ENCODE results near the gene PRPF6. TPM values are rescaled to one million over a fixed set of nuclear protein-coding genes. Genes with fewer than 3 reads are reported as not detected.

Gene PRPF6
- polyA plus RNA-seq, 3 donors, result 29.1 to 47.7 (median 34.5) TPM

DNA sequence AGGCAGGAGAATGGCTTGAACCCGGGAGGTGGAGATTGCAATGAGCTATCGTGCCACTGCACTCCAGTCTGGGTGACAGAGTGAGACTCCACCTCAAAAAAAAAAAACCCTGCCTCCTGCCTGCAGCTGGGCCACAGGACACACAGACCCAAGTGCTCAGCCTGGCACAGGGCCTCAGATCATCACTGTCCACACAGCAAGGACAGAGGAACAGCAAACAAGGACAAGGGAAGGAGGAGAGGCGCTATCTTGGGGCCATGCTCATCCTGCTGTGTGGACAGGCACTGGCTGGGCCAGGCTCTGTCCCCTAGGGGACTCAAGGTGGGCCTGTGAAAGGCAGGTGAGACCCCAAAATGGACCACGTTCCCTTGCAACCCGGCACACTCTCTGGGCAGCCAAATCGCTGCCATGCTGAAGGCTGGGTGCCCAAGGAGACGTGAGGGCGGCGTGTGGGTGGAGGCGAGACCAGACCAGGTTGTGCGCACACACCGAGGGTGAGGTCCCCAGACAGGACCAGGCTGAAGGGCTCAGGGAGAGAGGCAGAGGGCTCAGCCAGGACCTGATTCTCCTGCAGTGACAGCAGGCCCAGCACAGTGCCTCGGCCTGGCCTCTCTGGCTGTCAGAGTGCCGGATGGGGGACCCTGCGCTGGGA, 33.8 kb upstream of the PRPF6 start:
- peaks cover 86% of the 10 kb centered on the region for H3K79me2 ChIP-seq (ENCODE audit: insufficient read depth, low read length)
- no peak overlapping the region for H3K4me3 ChIP-seq (replicated peaks in 1 of 3; ENCODE audit: low read depth in 2 of 3, low read length in 3 of 3)
- intact Hi-C loops (cut with micrococcal nuclease), result no loop called here
- H3K9me3 ChIP-seq (replicated peaks in 1 of 2; ENCODE audit: control insufficient read depth in 1 of 2, insufficient read depth in 1 of 2, low read length in 2 of 2), result no peaks in the 10 kb centered on the region
- peaks cover 39 to 43% of the 10 kb centered on the region in 2 donors for H3K4me1 ChIP-seq (ENCODE audit: control insufficient read depth in 1 of 2, insufficient read depth in 2 of 2, low read length in 2 of 2)
- H2AFZ ChIP-seq (ENCODE audit: insufficient read depth, low read depth, low read length, poor library complexity, severe bottlenecking), result no peak overlapping the region
- peaks cover 19 to 39% of the 10 kb centered on the region in 2 donors for H3K36me3 Mint-ChIP-seq
- TF ChIP-seq, protein P1, sequence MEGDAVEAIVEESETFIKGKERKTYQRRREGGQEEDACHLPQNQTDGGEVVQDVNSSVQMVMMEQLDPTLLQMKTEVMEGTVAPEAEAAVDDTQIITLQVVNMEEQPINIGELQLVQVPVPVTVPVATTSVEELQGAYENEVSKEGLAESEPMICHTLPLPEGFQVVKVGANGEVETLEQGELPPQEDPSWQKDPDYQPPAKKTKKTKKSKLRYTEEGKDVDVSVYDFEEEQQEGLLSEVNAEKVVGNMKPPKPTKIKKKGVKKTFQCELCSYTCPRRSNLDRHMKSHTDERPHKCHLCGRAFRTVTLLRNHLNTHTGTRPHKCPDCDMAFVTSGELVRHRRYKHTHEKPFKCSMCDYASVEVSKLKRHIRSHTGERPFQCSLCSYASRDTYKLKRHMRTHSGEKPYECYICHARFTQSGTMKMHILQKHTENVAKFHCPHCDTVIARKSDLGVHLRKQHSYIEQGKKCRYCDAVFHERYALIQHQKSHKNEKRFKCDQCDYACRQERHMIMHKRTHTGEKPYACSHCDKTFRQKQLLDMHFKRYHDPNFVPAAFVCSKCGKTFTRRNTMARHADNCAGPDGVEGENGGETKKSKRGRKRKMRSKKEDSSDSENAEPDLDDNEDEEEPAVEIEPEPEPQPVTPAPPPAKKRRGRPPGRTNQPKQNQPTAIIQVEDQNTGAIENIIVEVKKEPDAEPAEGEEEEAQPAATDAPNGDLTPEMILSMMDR (IDR thresholded peaks at IDR 0.05), result no peak
- peaks cover 38% of the 10 kb centered on the region for H3K4me1 Mint-ChIP-seq
- no peak overlapping the region for H3K9ac ChIP-seq (ENCODE audit: insufficient read depth, low read length, poor library complexity, severe bottlenecking)
- H3K9me3 Mint-ChIP-seq, result peaks cover 0 to 2% (median 0%) of the 10 kb centered on the region in 7 donors
- peaks cover 100% of the 10 kb centered on the region for H4K20me1 ChIP-seq (ENCODE audit: insufficient read depth, low read length)
- H3K4me3 Mint-ChIP-seq, result no peak overlapping the region
- peaks cover 0 to 2% (median 2%) of the 10 kb centered on the region in 3 donors for H3K27me3 Mint-ChIP-seq (ENCODE audit: low read depth in 3 of 3)
- peak overlapping the region; percentile 66 for H3K4me2 ChIP-seq (replicated peaks; ENCODE audit: extremely low read depth, low read length, poor library complexity, severe bottlenecking)
- H3K27ac ChIP-seq (ENCODE audit: low read depth in 1 of 2, low read length in 2 of 2), result no peak overlapping the region
- peak overlapping the region in 2 of 7 donors; percentile 23 to 30 for H3K27ac Mint-ChIP-seq
- 93% methylated on average over 13 of the region's 15 CpGs for WGBS (ENCODE audit: insufficient coverage)
- H3K36me3 ChIP-seq (replicated peaks in 1 of 2; ENCODE audit: control insufficient read depth in 1 of 2, insufficient read depth in 2 of 2, low read length in 2 of 2), result peaks cover 35 to 38% of the 10 kb centered on the region in 2 donors
- DNase-seq, result peak in 1 of 3 donors; percentile 5
- H3K27me3 ChIP-seq (ENCODE audit: control insufficient read depth in 2 of 2, insufficient read depth in 2 of 2, low read length in 2 of 2), result no peaks in the 10 kb centered on the region

DNA sequence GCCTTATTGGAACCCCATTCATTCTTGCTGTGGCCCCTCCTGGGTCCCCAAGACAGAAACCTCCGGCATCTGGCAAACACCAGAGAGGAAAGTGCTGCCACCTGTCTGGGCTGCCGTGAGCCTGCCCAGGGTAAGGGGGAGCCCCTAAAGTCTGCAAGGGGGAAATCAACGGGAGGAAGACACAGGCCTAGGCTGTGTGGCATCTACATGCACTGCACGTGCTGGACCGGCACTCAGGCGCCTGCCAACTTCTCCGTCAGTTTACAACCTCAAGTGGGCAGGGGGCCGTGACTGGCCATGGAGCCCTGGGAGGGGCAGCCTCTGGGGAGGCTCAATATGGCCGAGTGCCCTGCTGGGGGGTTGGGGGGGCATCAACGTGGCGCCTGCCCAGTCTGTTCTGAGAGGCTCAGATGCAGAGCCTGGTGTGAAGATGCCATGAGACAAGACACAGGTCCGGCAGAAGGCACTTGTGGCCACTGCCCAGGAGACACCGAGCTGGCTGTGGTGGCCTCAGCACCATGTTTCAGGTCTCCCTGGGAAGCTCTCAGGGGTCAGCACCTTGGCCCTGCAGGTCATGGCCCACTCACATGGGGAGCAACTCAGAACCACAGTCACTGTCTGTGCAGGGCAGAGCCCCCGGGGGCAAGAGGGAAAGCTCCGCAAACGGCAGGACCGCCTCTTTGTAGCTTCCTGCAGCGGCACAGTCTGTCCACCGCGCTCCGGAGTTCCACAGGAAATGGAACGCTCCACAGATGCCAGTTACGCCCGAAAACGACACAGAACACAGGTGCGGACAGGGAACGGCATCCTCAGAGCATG, 33.1 kb upstream of the PRPF6 start:
- H3K27ac ChIP-seq (ENCODE audit: low read depth in 1 of 2, low read length in 2 of 2), result peak overlapping the region in 1 of 2 donors; percentile 55
- no peaks in the 10 kb centered on the region for H3K9me3 Mint-ChIP-seq
- no peak overlapping the region for H3K9ac ChIP-seq (ENCODE audit: insufficient read depth, low read length, poor library complexity, severe bottlenecking)
- H3K36me3 ChIP-seq (replicated peaks in 1 of 2; ENCODE audit: control insufficient read depth in 1 of 2, insufficient read depth in 2 of 2, low read length in 2 of 2), result peaks cover 35 to 36% of the 10 kb centered on the region in 2 donors
- peak overlapping the region; percentile 66 for H3K4me2 ChIP-seq (replicated peaks; ENCODE audit: extremely low read depth, low read length, poor library complexity, severe bottlenecking)
- H3K27ac Mint-ChIP-seq, result peak overlapping the region in 4 of 7 donors; percentile 18 to 87 (median 58)
- H3K4me3 Mint-ChIP-seq, result peak overlapping the region; percentile 54 to 90
- H3K36me3 Mint-ChIP-seq, result peaks cover 19 to 36% of the 10 kb centered on the region in 2 donors
- peak overlapping the region in 1 of 3 experiments; percentile 49 for H3K4me3 ChIP-seq (replicated peaks in 1 of 3; ENCODE audit: low read depth in 2 of 3, low read length in 3 of 3)
- no peaks in the 10 kb centered on the region for H3K27me3 ChIP-seq (ENCODE audit: control insufficient read depth in 2 of 2, insufficient read depth in 2 of 2, low read length in 2 of 2)
- H2AFZ ChIP-seq (ENCODE audit: insufficient read depth, low read depth, low read length, poor library complexity, severe bottlenecking), result no peak overlapping the region
- H3K4me1 Mint-ChIP-seq, result peaks cover 33% of the 10 kb centered on the region
- H4K20me1 ChIP-seq (ENCODE audit: insufficient read depth, low read length), result peaks cover 100% of the 10 kb centered on the region
- H3K9me3 ChIP-seq (replicated peaks in 1 of 2; ENCODE audit: control insufficient read depth in 1 of 2, insufficient read depth in 1 of 2, low read length in 2 of 2), result no peaks in the 10 kb centered on the region
- TF ChIP-seq, protein P1 (IDR thresholded peaks at IDR 0.05), result no peak
- peaks cover 0 to 2% (median 2%) of the 10 kb centered on the region in 3 donors for H3K27me3 Mint-ChIP-seq (ENCODE audit: low read depth in 3 of 3)
- peaks cover 32 to 36% of the 10 kb centered on the region in 2 donors for H3K4me1 ChIP-seq (ENCODE audit: control insufficient read depth in 1 of 2, insufficient read depth in 2 of 2, low read length in 2 of 2)
- no peak for DNase-seq
- 20% methylated on average over 27 of the region's 27 CpGs for WGBS (ENCODE audit: insufficient coverage)
- intact Hi-C loops (cut with micrococcal nuclease), result no loop called here
- H3K79me2 ChIP-seq (ENCODE audit: insufficient read depth, low read length), result peaks cover 93% of the 10 kb centered on the region

All from CD14-positive monocyte (primary cell).